Testis (tissue), 2 donors: ENCODE data around the gene ABTB1.

Experiments used
- POLR2A ChIP-seq: fragments of 450-650 bp; IDR thresholded peaks from one replicate; pipeline ENCODE4 v1.6.1; 2017; ENCODE audit warnings: antibody characterized with exemption, mild to moderate bottlenecking, moderate library complexity
- TF ChIP-seq, protein P1 (sequence below), 3 experiments: fragments of 450-650 bp in 2 of 3; fragments of 200-600 bp in 1 of 3; sonication (generic) in 1 of 3; IDR thresholded peaks; one replicate each; pipeline ENCODE4 v1.5.1; 2016 to 2019; ENCODE audit warnings: antibody characterized with exemption in 3 of 3, mild to moderate bottlenecking in 2 of 3, moderate library complexity in 1 of 3

DNA sequence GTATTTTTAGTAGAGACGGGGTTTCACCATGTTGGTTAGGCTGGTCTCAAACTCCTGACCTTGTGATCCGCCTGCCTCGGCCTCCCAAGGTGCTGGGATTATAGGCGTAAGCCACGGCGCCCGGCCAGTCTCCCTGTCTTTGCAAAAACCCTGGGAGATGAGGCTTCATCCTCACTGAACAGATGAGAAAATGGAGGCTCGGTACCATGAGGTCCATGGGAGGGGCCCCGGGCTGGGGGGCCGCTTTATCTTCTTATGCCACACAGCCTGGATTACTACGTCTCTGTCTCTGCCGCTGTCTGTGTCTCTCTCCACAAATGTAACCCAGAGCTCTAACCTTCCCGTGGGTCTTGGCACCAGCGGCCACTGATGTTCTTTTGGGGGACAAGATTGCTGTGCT, 39.1 kb downstream of the ABTB1 start:
- no peak for TF ChIP-seq POLR2A
- TF ChIP-seq, protein P1, sequence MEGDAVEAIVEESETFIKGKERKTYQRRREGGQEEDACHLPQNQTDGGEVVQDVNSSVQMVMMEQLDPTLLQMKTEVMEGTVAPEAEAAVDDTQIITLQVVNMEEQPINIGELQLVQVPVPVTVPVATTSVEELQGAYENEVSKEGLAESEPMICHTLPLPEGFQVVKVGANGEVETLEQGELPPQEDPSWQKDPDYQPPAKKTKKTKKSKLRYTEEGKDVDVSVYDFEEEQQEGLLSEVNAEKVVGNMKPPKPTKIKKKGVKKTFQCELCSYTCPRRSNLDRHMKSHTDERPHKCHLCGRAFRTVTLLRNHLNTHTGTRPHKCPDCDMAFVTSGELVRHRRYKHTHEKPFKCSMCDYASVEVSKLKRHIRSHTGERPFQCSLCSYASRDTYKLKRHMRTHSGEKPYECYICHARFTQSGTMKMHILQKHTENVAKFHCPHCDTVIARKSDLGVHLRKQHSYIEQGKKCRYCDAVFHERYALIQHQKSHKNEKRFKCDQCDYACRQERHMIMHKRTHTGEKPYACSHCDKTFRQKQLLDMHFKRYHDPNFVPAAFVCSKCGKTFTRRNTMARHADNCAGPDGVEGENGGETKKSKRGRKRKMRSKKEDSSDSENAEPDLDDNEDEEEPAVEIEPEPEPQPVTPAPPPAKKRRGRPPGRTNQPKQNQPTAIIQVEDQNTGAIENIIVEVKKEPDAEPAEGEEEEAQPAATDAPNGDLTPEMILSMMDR (IDR thresholded peaks at IDR 0.05) = no peak
